Stimulated activated CD4-positive, alpha-beta T cell treated with anti-CD3 and anti-CD28 coated beads, Interleukin-12 subunit alpha, Interleukin-12 subunit beta, amount 100 ng/mL, for 4 hours (primary cell): ENCODE data around the gene FARP2.
"Not testable (repeated sequence)": the region's sequence is repeated elsewhere in the genome, so short reads cannot be mapped to it uniquely, and the experiment has no call there.

Experiments used
- DNase-seq: peaks from one replicate; pipeline ENCODE4 v3.0.0-alpha.2; 2020

Gene FARP2

GRCh38 chr2:241368643-241369042 lies 12.6 kb downstream of the FARP2 start:
- no peak for DNase-seq

GRCh38 chr2:241372361-241372992 lies 16.4 kb downstream of the FARP2 start:
- no peak for DNase-seq

- DNase-seq: no peak
Measured at GRCh38 chr2:241373446-241373845, 17.4 kb downstream of the FARP2 start.

- not testable (repeated sequence) for DNase-seq
Measured at GRCh38 chr2:241373906-241374305, 17.8 kb downstream of the FARP2 start.

- DNase-seq: no peak
Measured at GRCh38 chr2:241375300-241375699, 19.2 kb downstream of the FARP2 start.

- no peak for DNase-seq
Measured at GRCh38 chr2:241376808-241377207, 20.7 kb downstream of the FARP2 start.

GRCh38 chr2:241378816-241379215 lies 22.7 kb downstream of the FARP2 start:
- no peak for DNase-seq

GRCh38 chr2:241379481-241380480 lies 23.7 kb downstream of the FARP2 start:
- DNase-seq: no peak

- no peak for DNase-seq
Measured at GRCh38 chr2:241381872-241382271, 25.8 kb downstream of the FARP2 start.

- not testable (repeated sequence) for DNase-seq
Measured at GRCh38 chr2:241385450-241385849, 29.4 kb downstream of the FARP2 start.

- DNase-seq: no peak
Measured at GRCh38 chr2:241386519-241386918, 30.4 kb downstream of the FARP2 start.

GRCh38 chr2:241389697-241390096 lies 33.6 kb downstream of the FARP2 start:
- DNase-seq: no peak

- no peak for DNase-seq
Measured at GRCh38 chr2:241390301-241391206, 34.5 kb downstream of the FARP2 start.

- no peak for DNase-seq
Measured at GRCh38 chr2:241391892-241392665, 36.0 kb downstream of the FARP2 start.

GRCh38 chr2:241392753-241393152 lies 36.7 kb downstream of the FARP2 start:
- DNase-seq: not testable (repeated sequence)

GRCh38 chr2:241393524-241394196 lies 37.6 kb downstream of the FARP2 start:
- no peak for DNase-seq

- not testable (repeated sequence) for DNase-seq
Measured at GRCh38 chr2:241396809-241397208, 40.7 kb downstream of the FARP2 start.

- no peak for DNase-seq
Measured at GRCh38 chr2:241399941-241400922, 44.1 kb downstream of the FARP2 start.

GRCh38 chr2:241408849-241409248 lies 52.8 kb downstream of the FARP2 start:
- no peak for DNase-seq

- DNase-seq: no peak
Measured at GRCh38 chr2:241410739-241411176, 54.7 kb downstream of the FARP2 start.
